ENCODE data around the gene DNAH6. TPM values are rescaled to one million over a fixed set of nuclear protein-coding genes. Genes with fewer than 3 reads are reported as not detected.

Gene DNAH6
- total and polyA plus RNA-seq, 9 of the 15 experiments (the other 6 are each of a cell fraction or from before 2014, with no cell fraction given) = 0.01 to 0.04 (median 0.01) TPM; not detected in 5

DNA sequence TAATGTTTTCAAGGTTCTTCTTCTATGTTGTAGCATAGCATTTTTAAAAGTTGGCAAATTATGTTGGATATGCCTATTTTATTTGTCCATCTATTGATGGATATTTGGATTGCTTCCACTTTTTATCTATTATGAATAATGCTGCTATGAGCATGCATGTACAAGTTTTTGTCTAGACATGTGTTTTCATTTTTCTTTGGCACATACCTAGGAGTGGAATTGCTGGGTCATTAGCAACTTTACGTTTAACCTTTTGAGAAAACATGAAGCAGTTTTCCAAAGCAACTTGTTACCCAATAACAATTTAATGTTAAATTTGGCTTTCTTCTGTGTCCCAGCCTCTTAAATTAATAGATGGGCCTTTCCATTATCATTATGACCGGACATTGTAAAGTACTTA is 30.3 kb downstream of the DNAH6 start (continued):
- no peak for TF ChIP-seq ZNF695 (CRISPR knock-in tag; IDR thresholded peaks at IDR 0.05)
- no peak for TF ChIP-seq PPARD (CRISPR knock-in tag; IDR thresholded peaks at IDR 0.05)
- TF ChIP-seq KDM5B (IDR thresholded peaks at IDR 0.05; ENCODE audit: insufficient replicate concordance, low read depth, low read length) = no peak
- TF ChIP-seq EP300 (IDR thresholded peaks at IDR 0.05; ENCODE audit: low read length) = no peak
- TF ChIP-seq ZBTB26 (CRISPR knock-in tag; IDR thresholded peaks at IDR 0.05) = no peak

GRCh38 chr2:84548303-84548702 is 32.0 kb downstream of the DNAH6 start:
- Histone ChIP-seq H2AFZ (ENCODE audit: low read depth, low read length) (no peak overlapping the region), H3K9me1 (ENCODE audit: control insufficient read depth, insufficient read depth, low read length) (no peaks in the 10 kb centered on the region), H3K36me3 (ENCODE audit: control insufficient read depth, insufficient read depth, low read length) (no peaks in the 10 kb centered on the region), H3K9me3 (replicated peaks; ENCODE audit: control insufficient read depth, insufficient read depth, low read depth, low read length) (no peaks in the 10 kb centered on the region), H3K27ac (ENCODE audit: extremely low read depth, low read depth, low read length) (no peak overlapping the region), H3K4me3 (no peak overlapping the region), H3K4me1 (replicated peaks in 1 of 2; ENCODE audit: control insufficient read depth in 2 of 2, insufficient read depth in 2 of 2, low read length in 2 of 2) (no peaks in the 10 kb centered on the region), H3K9ac (ENCODE audit: insufficient read depth in 1 of 2, low read depth in 2 of 2, low read length in 2 of 2) (no peak overlapping the region), H3K27me3 (ENCODE audit: control insufficient read depth in 2 of 2, insufficient read depth in 2 of 2, low read length in 2 of 2) (no peaks in the 10 kb centered on the region), H3K4me2 (ENCODE audit: insufficient read depth, low read length) (no peak overlapping the region), H3K79me2 (ENCODE audit: control insufficient read depth, insufficient read depth, low read length) (no peaks in the 10 kb centered on the region), H4K20me1 (replicated peaks; ENCODE audit: control insufficient read depth, insufficient read depth, low read length) (no peaks in the 10 kb centered on the region)
- ATAC-seq (no peak), DNase-seq (ENCODE audit: extremely low read depth in 1 of 4, low spot score in 3 of 4) (no peak), FAIRE-seq (no peak)
- CTCF ChIA-PET (ENCODE audit: low intra/inter-chr PET ratio) = no interaction called here
- intact Hi-C loops (cut with micrococcal nuclease) (no loop called here), in situ Hi-C loops (cut with MboI) (no loop called here)
- BruUV-seq (replicated peaks) = no TSS peak
- 0% methylated on average over 1 of the region's 1 CpG for WGBS (ENCODE audit: insufficient coverage, low coverage, missing lambda C conversion rate)
- POLR2A ChIA-PET = no interaction called here
- TF ChIP-seq ADNP (tag; IDR thresholded peaks at IDR 0.05) = no peak
- peak; percentile 61 for TF ChIP-seq ZNF316 (IDR thresholded peaks at IDR 0.05)
